Astrocyte of the cerebellum (primary cell): ENCODE measurements around the gene RPL14.
"Not testable (repeated sequence)": the region's sequence is repeated elsewhere in the genome, so short reads cannot be mapped to it uniquely, and the experiment has no call there.

Experiments
- DNase-seq: peaks from one replicate; pipeline ENCODE4 v3.0.0-alpha.2; 2011; ENCODE audit warnings: low read depth
- H3K4me3 ChIP-seq: 2 replicates; pipeline ENCODE4 v1.5.1; 2011; ENCODE audit warnings: mild to moderate bottlenecking, low read depth, low read length, moderate library complexity
- CTCF ChIP-seq: IDR thresholded peaks from 2 replicates; pipeline ENCODE4 v1.5.1; 2012; ENCODE audit warnings: low read length, low read depth, moderate library complexity, mild to moderate bottlenecking; ENCODE audit errors: missing control alignments
- in situ Hi-C: cut with HindIII; loops from 2 replicates; pipeline ENCODE4 v1.10.0; 2017; ENCODE audit warnings: low sequenced_read_pairs

The RPL14 gene

GRCh38 chr3:40461161-40461560 lies 4.0 kb downstream of the RPL14 start:
- TF ChIP-seq CTCF = no peak
- in situ Hi-C loops = no loop called here
- DNase-seq = no peak
- no peak overlapping the region for H3K4me3 ChIP-seq

DNA sequence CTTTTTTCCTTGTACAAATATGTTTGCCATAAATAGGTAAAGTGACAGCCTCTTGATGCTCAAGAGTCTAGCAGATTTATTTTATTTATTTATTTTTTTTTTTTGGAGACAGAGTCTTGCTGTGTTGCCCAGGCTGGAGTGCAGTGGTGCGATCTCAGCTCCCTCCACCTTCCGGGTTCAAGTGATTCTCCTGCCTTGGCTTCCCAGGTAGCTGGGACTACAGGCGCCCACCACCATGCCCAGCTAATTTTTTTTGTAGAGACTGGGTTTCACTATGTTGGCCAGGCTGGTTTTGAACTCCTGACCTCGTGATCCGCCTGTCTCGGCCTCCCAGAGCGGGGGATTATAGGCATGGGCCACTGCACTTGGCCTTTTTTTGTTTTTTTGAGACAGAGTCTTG lies 5.7 kb downstream of the RPL14 start:
- in situ Hi-C loops, H3K4me3 ChIP-seq, DNase-seq: not testable (repeated sequence)

DNA sequence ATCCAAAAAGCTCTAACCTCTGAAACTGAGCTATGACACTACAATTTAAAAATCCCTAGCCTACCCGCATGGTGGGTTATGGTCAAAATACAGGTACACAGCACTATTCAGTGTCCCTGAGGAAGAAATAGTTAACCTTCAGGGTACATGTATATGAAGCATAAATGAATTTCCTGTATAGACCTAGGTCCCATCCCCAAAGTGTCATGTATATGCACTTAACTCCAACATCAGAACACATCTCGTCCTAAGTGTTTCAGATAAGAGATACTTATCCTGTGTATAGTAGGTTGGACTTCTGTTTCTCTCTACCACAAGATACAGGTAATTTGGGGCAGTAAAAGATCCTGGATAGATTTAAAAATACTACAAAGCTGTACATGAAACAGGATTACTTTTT lies 6.4 kb downstream of the RPL14 start:
- in situ Hi-C loops = no loop called here
- no peak for DNase-seq
- no peak for TF ChIP-seq CTCF
- H3K4me3 ChIP-seq = no peak overlapping the region

DNA sequence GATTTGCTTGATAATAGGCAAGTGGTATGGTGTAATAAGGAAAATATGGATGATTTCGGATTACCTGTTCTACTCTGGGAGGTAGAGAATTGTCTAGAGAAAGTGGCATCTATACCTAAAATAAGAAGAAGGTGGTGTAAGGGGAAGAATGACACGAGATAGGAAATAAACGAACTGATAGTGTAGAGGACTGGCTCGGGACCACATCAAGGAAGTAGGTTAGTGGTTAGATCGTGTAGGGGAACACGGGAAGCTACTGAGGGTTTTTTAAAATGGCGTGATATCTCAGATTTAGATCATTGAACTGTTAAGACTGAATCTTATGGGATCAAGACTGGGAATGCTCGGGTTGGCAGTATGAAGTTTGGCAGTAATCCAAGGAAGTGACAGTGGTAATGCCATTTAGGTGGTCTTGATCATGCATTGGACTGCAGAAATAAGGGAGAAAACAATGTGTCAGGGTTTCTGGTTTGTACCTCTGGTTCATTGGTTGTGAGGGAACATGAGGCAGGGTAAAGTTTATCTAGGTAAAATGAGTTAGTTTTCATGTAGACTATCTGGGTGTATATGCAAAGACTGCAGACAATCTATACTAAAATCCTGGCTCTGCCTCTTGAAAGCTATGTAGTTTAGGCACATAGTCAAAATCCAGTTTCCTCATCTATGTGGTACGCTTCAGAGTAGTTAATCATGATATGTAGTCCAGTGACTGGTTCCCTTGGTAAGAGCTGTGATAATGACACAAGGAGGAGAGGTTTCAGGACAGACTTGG lies 7.4 kb downstream of the RPL14 start:
- H3K4me3 ChIP-seq = no peak overlapping the region
- DNase-seq = no peak
- TF ChIP-seq CTCF = no peak
- in situ Hi-C loops = no loop called here

DNA sequence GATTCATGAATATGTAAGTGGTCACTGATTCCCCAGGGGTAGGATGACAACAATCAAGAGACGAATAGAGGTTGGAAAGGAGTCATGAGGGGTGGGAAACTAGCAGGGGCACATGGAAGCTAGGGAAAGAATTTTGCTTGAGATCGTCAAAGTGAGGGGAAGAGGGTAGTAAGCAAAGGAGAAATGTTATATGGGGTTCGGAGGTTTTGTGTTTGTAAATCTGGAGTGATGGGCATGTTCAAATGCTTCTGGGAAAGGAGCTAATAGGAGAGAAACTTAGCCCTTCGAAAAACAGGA lies 7.9 kb downstream of the RPL14 start:
- in situ Hi-C loops = no loop called here
- DNase-seq = no peak
- no peak overlapping the region for H3K4me3 ChIP-seq
- TF ChIP-seq CTCF = no peak

DNA sequence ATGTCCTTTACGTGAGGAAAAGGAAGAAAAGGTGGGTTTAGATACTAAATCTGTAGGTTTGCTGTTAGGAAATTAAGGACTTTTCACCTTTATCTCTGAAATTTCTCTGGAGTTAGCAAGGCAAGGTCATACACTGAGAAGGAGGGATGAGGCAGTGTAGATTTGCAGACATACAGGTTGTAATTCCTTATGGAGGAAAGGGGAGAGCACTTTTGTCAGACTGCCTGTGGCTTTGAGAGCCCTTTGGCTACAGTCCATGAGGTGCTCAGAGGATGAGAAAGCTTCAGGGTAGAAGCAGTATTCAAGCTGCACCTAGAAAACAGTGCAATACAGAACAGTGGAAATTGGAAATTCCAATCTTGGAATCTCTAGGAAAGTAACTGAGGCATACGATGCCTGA lies 8.3 kb downstream of the RPL14 start:
- no peak overlapping the region for H3K4me3 ChIP-seq
- in situ Hi-C loops = no loop called here
- DNase-seq = no peak
- no peak for TF ChIP-seq CTCF

- in situ Hi-C loops = no loop called here
- no peak for DNase-seq
- no peak overlapping the region for H3K4me3 ChIP-seq
- no peak for TF ChIP-seq CTCF
These were observed 10.9 kb downstream of the RPL14 start for GRCh38 chr3:40468018-40468417.
